Suppressor macrophage (primary cell): Measurements from ENCODE around the gene HSPBP1.

Experiments used
- DNase-seq, 4 experiments: peaks; one replicate each; pipeline ENCODE4 v3.0.0-alpha.2; 2020 to 2022

The HSPBP1 gene

GRCh38 chr19:55273978-55274707 lies 5.8 kb downstream of the HSPBP1 start:
- no peak for DNase-seq

- no peak for DNase-seq
Measured at GRCh38 chr19:55272142-55272541, 7.8 kb downstream of the HSPBP1 start.

GRCh38 chr19:55270172-55270942 lies 9.6 kb downstream of the HSPBP1 start:
- DNase-seq: no peak

GRCh38 chr19:55269299-55269698 lies 10.6 kb downstream of the HSPBP1 start:
- no peak for DNase-seq

- DNase-seq: no peak
Measured at GRCh38 chr19:55266840-55267239, 13.1 kb downstream of the HSPBP1 start.

- DNase-seq: no peak
Measured at GRCh38 chr19:55266404-55266803, 13.5 kb downstream of the HSPBP1 start.

- no peak for DNase-seq
Measured at GRCh38 chr19:55265723-55266386, 14.1 kb downstream of the HSPBP1 start.

- no peak for DNase-seq
Measured at GRCh38 chr19:55265173-55265572, 14.7 kb downstream of the HSPBP1 start.

GRCh38 chr19:55264531-55264930 lies 15.4 kb downstream of the HSPBP1 start:
- no peak for DNase-seq

GRCh38 chr19:55262359-55262758 lies 17.6 kb downstream of the HSPBP1 start:
- DNase-seq: no peak

GRCh38 chr19:55261671-55262126 lies 18.2 kb downstream of the HSPBP1 start:
- no peak for DNase-seq

GRCh38 chr19:55259540-55260210 lies 20.2 kb downstream of the HSPBP1 start:
- DNase-seq: no peak

GRCh38 chr19:55258828-55259539 lies 20.9 kb downstream of the HSPBP1 start, which contains the start of gene PPP6R1:
Gene PPP6R1, minus strand, starts transcription at chr19:55259017. Its CDS starts 11,914 bp downstream, at chr19:55247103.
- peak; percentile 99 to 100 (median 99) for DNase-seq

- peak in 1 of 4 experiments; percentile 55 for DNase-seq
Measured at GRCh38 chr19:55258476-55258827, 21.5 kb downstream of the HSPBP1 start.

- peak; percentile 19 to 62 (median 59) for DNase-seq
Measured at GRCh38 chr19:55257461-55258420, 22.2 kb downstream of the HSPBP1 start.

GRCh38 chr19:55256562-55257460 lies 23.1 kb downstream of the HSPBP1 start:
- peak in 2 of 4 experiments; percentile 20 to 45 for DNase-seq

- DNase-seq: peak; percentile 32 to 61 (median 49)
Measured at GRCh38 chr19:55255618-55256423, 24.1 kb downstream of the HSPBP1 start.

GRCh38 chr19:55254625-55254977 lies 25.3 kb downstream of the HSPBP1 start:
- DNase-seq: peak in 1 of 4 experiments; percentile 36
